GM18907 (cell line): ENCODE results near the gene BNIP3.
"Not testable (repeated sequence)": the region's sequence is repeated elsewhere in the genome, so short reads cannot be mapped to it uniquely, and the experiment has no call there.

Experiments
- ATAC-seq: cut with Tn5 transposase; IDR thresholded peaks from one replicate; pipeline ENCODE4 v1.9.1; 2021; ENCODE audit warnings: mild to moderate bottlenecking, moderate library complexity; ENCODE audit not compliant: unreplicated experiment

BNIP3 gene

GRCh38 chr10:131930586-131931330 lies 51.0 kb downstream of the BNIP3 start:
- ATAC-seq = no peak

- ATAC-seq = no peak
These were observed 51.6 kb downstream of the BNIP3 start for GRCh38 chr10:131930150-131930549.

- ATAC-seq = no peak
These were observed 52.4 kb downstream of the BNIP3 start for GRCh38 chr10:131929122-131929845.

GRCh38 chr10:131928248-131929095 lies 53.3 kb downstream of the BNIP3 start:
- peak; percentile 83 for ATAC-seq

- no peak for ATAC-seq
These were observed 54.8 kb downstream of the BNIP3 start for GRCh38 chr10:131926743-131927595.

- no peak for ATAC-seq
These were observed 55.5 kb downstream of the BNIP3 start for GRCh38 chr10:131926253-131926652.

- no peak for ATAC-seq
These were observed 56.0 kb downstream of the BNIP3 start for GRCh38 chr10:131925716-131926115.

GRCh38 chr10:131925011-131925649 lies 56.6 kb downstream of the BNIP3 start:
- no peak for ATAC-seq

GRCh38 chr10:131923038-131923756 lies 58.5 kb downstream of the BNIP3 start:
- no peak for ATAC-seq

GRCh38 chr10:131921184-131921583 lies 60.5 kb downstream of the BNIP3 start:
- peak; percentile 57 for ATAC-seq

GRCh38 chr10:131920693-131921092 lies 61.0 kb downstream of the BNIP3 start:
- no peak for ATAC-seq

- ATAC-seq = no peak
These were observed 61.6 kb downstream of the BNIP3 start for GRCh38 chr10:131920151-131920550.

GRCh38 chr10:131919461-131919860 lies 62.3 kb downstream of the BNIP3 start:
- ATAC-seq = not testable (repeated sequence)
